COLO668 (cell line): ENCODE results near the gene LRRC72.

ENCODE experiments used
- DNase-seq: peaks from one replicate; lab custom pipeline; 2025; ENCODE audit not compliant: unreplicated experiment; lab: John Stamatoyannopoulos, UW

LRRC72 gene

DNA sequence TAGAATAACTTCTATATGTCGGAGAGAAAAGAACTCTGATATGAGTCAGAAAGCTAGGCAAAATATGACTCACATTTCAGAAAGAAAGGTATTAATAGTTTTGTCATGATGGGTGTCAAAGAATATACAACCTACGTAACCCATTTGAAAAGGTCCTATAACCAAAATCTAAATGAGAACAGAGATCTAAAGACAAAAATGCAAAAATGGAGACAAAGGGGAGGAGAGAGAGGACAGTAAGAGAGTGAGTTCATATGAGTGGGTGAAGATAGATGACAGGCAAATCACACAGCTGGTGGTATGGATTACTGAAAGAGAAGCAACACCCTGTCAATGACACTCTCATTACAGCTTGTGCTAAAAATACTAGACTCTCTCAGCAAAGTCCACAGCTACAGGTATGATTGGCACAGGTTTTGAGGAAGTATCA lies 93.4 kb downstream of the LRRC72 start:
- DNase-seq: no peak

DNA sequence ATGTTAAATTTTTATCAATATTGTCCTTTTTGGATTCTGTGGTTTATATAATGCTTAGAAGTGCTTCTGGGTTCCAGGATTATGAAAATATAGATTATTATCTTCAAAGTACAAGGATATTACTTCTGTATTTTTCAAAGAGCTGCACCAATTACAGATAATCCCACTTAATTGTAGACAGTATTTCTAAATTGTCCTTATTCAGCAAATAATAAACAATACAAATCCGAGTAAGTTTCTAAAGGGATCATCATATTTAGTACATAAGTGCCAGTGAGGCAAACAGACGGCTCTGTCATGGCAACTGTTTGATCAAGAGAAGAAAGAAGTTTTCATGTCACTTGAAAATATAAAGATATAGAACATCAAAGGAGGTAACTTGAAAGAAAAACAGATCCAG lies 99.8 kb downstream of the LRRC72 start:
- DNase-seq: no peak

GRCh38 chr7:16627236-16627635 lies 100.6 kb downstream of the LRRC72 start:
- no peak for DNase-seq

- DNase-seq: no peak
Observed at GRCh38 chr7:16630654-16631053, 104.0 kb downstream of the LRRC72 start.
